ENCODE data around the gene VAT1L.
"Not testable (repeated sequence)": the region's sequence is repeated elsewhere in the genome, so short reads cannot be mapped to it uniquely, and the experiment has no call there.

The VAT1L gene

DNA sequence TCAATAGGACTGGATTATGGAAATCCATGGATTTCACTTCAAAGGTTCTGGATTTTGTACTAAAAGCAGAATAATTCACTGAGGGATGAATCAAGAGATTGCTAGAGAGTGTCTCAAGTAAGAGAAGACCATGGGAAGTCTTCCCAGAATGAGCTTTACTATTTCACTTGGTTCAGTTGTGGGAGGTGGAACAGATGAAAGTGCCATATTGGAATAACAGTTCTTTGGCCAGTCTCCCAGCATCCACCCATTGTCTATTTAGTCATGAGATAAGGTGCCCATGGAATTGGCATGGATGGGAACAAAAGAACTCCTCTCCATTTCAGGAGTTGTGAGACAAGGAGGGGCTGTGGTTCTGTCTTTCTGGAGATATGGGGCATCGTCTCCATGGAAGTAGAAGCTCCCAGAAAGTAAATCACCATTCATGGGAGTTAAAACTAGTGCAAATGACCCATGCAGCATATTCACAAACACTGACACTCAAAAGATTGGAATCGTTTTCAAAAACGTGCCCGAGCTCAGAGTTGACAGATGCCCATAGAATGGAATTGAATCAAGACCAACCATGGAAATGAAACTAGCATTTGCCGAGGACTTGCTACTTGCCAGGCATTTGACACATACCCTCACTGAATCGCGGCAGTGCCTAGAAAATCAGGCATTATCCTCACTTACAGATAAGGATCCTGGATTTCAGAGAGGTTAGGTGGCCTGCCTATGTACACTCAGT, 197.8 kb downstream of the VAT1L start:
- Histone ChIP-seq H3K36me3 (ENCODE audit: control insufficient read depth in 1 of 2, insufficient read depth in 2 of 2, low read length in 2 of 2) (no peaks in the 10 kb centered on the region), H3K9me3 (ENCODE audit: control insufficient read depth in 1 of 2, low read length in 2 of 2) (no peaks in the 10 kb centered on the region), H3K9ac (ENCODE audit: low read depth in 1 of 2, low read length in 2 of 2) (no peak overlapping the region), H3K27ac (ENCODE audit: low read depth, low read length) (no peak overlapping the region), H3K4me1 (ENCODE audit: control insufficient read depth in 1 of 2, insufficient read depth in 2 of 2, low read length in 2 of 2) (no peaks in the 10 kb centered on the region), H3K27me3 (ENCODE audit: control insufficient read depth in 1 of 2, insufficient read depth in 2 of 2, low read length in 2 of 2) (no peaks in the 10 kb centered on the region), H3K4me3 (ENCODE audit: low read depth in 1 of 2, low read length in 2 of 2) (no peak overlapping the region)

DNA sequence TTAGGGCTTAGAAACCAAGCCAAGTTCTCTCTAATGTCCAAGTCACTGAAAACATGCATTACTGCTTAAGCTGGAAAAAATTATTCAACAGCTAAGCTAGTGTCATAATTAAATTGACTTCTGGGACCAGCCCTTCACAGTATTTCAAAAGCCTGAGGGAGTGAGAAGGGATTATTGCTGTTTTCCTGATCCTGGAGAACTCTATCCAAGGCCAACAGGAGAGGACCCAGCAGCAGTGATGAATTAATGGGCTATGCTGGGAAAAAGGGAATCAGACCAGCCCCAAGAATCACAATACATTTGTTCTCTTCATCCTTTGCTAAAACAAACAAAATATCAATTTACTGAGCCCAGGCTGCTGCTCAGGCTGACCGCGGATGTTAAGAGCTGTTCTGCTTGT, 199.4 kb downstream of the VAT1L start:
- H3K9me3 ChIP-seq (ENCODE audit: control insufficient read depth in 1 of 2, low read length in 2 of 2) = no peaks in the 10 kb centered on the region
- no peaks in the 10 kb centered on the region for H3K36me3 ChIP-seq (ENCODE audit: control insufficient read depth in 1 of 2, insufficient read depth in 2 of 2, low read length in 2 of 2)
- no peak overlapping the region for H3K4me3 ChIP-seq (ENCODE audit: low read depth in 1 of 2, low read length in 2 of 2)
- no peaks in the 10 kb centered on the region for H3K27me3 ChIP-seq (ENCODE audit: control insufficient read depth in 1 of 2, insufficient read depth in 2 of 2, low read length in 2 of 2)
- H3K27ac ChIP-seq (ENCODE audit: low read depth, low read length) = no peak overlapping the region
- no peak overlapping the region for H3K9ac ChIP-seq (ENCODE audit: low read depth in 1 of 2, low read length in 2 of 2)
- H3K4me1 ChIP-seq (ENCODE audit: control insufficient read depth in 1 of 2, insufficient read depth in 2 of 2, low read length in 2 of 2) = no peaks in the 10 kb centered on the region

DNA sequence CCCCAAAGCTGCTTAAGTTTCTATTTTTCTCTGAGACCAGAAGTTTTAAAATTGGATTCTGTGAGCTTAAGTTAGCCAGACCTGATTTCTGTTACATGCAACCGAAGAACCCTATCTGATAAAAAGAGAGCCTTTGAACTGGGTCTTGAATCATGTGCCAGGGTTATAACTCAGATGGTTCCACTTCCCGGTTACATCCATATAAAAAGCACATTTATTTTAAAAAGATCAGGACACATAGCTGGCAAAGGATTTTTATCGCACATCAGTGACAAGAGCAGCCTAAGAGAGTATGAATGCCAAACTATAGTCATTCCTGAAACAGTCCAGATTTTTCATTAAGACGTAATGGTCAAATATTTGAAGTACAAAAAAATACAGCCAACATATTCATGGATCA, 201.5 kb downstream of the VAT1L start:
- no peak overlapping the region for H3K9ac ChIP-seq (ENCODE audit: low read depth in 1 of 2, low read length in 2 of 2)
- no peak overlapping the region for H3K4me3 ChIP-seq (ENCODE audit: low read depth in 1 of 2, low read length in 2 of 2)
- no peaks in the 10 kb centered on the region for H3K9me3 ChIP-seq (ENCODE audit: control insufficient read depth in 1 of 2, low read length in 2 of 2)
- H3K27me3 ChIP-seq (ENCODE audit: control insufficient read depth in 1 of 2, insufficient read depth in 2 of 2, low read length in 2 of 2) = no peaks in the 10 kb centered on the region
- no peak overlapping the region for H3K27ac ChIP-seq (ENCODE audit: low read depth, low read length)
- H3K36me3 ChIP-seq (ENCODE audit: control insufficient read depth in 1 of 2, insufficient read depth in 2 of 2, low read length in 2 of 2) = no peaks in the 10 kb centered on the region
- H3K4me1 ChIP-seq (ENCODE audit: control insufficient read depth in 1 of 2, insufficient read depth in 2 of 2, low read length in 2 of 2) = no peaks in the 10 kb centered on the region

DNA sequence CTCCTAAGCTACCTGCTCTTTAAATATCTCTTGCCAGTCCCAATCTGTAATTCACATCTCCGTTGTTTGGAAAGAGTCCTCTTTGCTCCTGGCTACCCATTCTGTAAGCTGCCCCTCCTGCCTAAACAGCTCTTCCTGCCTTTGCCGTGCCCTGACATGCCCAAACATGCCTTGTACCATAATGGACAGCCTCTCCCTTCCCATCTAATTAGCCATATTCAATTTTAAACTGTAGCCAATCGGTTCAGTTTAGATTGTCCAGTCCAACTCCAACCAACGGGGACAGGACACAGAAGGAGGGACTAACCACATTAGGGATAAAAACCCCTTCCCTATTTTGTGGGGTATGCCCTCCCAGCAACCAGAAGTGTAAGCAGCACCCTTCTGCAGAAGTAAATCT, 203.3 kb downstream of the VAT1L start:
- H3K36me3 ChIP-seq (ENCODE audit: control insufficient read depth in 1 of 2, insufficient read depth in 2 of 2, low read length in 2 of 2) = no peaks in the 10 kb centered on the region
- peaks cover 6 to 12% of the 10 kb centered on the region in 2 donors for H3K9me3 ChIP-seq (ENCODE audit: control insufficient read depth in 1 of 2, low read length in 2 of 2)
- no peak overlapping the region for H3K4me3 ChIP-seq (ENCODE audit: low read depth in 1 of 2, low read length in 2 of 2)
- no peaks in the 10 kb centered on the region for H3K27me3 ChIP-seq (ENCODE audit: control insufficient read depth in 1 of 2, insufficient read depth in 2 of 2, low read length in 2 of 2)
- H3K9ac ChIP-seq (ENCODE audit: low read depth in 1 of 2, low read length in 2 of 2) = no peak overlapping the region
- H3K4me1 ChIP-seq (ENCODE audit: control insufficient read depth in 1 of 2, insufficient read depth in 2 of 2, low read length in 2 of 2) = no peaks in the 10 kb centered on the region
- H3K27ac ChIP-seq (ENCODE audit: low read depth, low read length) = no peak overlapping the region

DNA sequence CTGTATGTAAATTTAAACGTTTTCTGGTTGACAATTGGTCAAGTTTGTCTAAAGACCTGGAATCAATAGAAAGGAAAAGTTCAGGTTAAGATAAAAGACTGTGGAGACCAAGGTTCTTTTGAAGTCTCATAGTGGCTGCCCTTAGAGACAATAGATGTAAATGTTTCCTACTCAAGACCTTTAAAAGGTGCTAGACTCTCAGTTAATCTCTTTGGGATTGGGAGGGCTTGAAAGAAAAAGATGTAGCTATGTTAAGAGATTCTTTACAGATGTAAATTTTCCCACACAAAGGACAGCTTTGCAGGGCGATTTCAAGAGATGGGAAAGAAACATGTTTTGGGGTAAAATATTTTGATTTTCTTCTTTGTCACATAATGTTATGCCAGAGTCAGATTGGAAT, 204.0 kb downstream of the VAT1L start:
- peaks cover 6 to 12% of the 10 kb centered on the region in 2 donors for H3K9me3 ChIP-seq (ENCODE audit: control insufficient read depth in 1 of 2, low read length in 2 of 2)
- not testable (repeated sequence) for H3K9ac ChIP-seq (ENCODE audit: low read depth in 1 of 2, low read length in 2 of 2); H3K36me3 ChIP-seq (ENCODE audit: control insufficient read depth in 1 of 2, insufficient read depth in 2 of 2, low read length in 2 of 2); H3K4me3 ChIP-seq (ENCODE audit: low read depth in 1 of 2, low read length in 2 of 2); H3K27ac ChIP-seq (ENCODE audit: low read depth, low read length); H3K27me3 ChIP-seq (ENCODE audit: control insufficient read depth in 1 of 2, insufficient read depth in 2 of 2, low read length in 2 of 2); H3K4me1 ChIP-seq (ENCODE audit: control insufficient read depth in 1 of 2, insufficient read depth in 2 of 2, low read length in 2 of 2)

DNA sequence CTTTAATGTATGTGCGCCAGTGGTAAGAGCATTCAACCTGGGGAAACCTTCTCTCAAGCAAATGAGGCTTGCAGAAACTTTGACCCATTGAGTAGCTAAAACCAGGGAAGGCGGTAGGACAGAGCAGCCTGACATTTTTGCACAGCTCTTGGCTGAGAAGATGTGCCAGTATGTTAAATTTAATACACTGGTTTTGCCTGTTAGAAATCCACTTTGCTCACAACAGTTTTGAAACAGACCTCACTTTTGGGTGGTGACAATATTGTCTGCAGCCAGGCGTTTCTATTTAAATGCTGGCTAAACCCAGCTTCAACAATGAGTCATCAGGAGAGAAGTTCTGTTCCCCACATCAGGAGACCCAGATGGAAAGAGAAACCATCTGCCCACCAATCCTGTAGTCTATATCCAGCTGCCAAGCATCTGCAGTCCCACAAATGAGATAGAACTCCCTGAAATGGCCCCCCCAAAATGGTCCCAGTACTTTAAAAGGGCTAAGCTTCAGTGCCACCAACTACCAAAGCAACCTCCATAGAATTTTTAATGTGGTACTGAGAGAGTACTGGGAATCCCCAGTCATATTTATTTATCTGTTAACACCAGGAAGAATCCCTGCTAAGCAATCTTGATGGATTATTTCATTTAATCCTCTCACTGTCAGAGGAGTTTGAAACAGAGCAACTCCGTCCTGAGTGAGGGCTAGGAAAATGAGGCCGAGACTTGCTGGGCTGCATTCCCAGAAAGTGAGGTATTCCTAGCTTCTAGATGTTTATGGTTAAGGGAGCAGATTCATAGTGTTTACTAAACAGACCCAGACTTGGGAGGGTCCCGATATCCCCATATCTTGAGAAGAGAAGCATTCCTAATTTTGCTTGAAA, 205.0 kb downstream of the VAT1L start:
- Histone ChIP-seq H3K4me1 (ENCODE audit: control insufficient read depth in 1 of 2, insufficient read depth in 2 of 2, low read length in 2 of 2) (no peaks in the 10 kb centered on the region), H3K4me3 (ENCODE audit: low read depth in 1 of 2, low read length in 2 of 2) (no peak overlapping the region), H3K9ac (ENCODE audit: low read depth in 1 of 2, low read length in 2 of 2) (no peak overlapping the region), H3K27me3 (ENCODE audit: control insufficient read depth in 1 of 2, insufficient read depth in 2 of 2, low read length in 2 of 2) (no peaks in the 10 kb centered on the region), H3K27ac (ENCODE audit: low read depth, low read length) (no peak overlapping the region), H3K36me3 (ENCODE audit: control insufficient read depth in 1 of 2, insufficient read depth in 2 of 2, low read length in 2 of 2) (no peaks in the 10 kb centered on the region), H3K9me3 (ENCODE audit: control insufficient read depth in 1 of 2, low read length in 2 of 2) (peaks cover 6 to 12% of the 10 kb centered on the region in 2 donors)

DNA sequence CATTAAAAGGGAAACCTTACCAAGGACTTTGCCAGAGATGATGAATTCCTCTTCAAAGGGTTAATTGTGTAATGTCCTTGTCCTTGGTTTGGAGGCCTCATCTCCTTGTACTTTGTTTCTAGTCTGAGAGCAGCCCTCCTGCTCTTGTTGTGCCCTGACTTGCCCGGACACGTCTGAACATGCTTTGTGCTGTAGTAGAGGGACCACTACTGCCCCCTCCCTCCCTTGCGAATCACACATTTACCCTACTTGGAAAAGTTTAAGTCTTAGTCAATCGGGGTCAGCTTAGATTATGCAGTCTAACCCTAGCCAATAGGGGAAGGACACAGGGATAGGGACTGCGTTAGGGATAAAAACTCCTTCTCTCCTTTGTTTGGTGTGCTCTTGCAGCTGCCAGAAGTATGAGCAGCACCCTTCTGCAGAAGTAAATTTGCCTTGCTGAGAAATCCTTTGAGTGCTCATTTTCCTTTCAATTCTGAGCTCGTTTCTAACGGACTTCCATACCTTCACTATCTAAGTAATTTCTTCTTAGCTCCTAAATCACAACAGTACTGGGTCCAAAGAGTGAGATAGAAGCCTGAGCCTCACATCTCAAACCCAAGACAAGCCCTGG, 207.6 kb downstream of the VAT1L start:
- Histone ChIP-seq H3K9me3 (ENCODE audit: control insufficient read depth in 1 of 2, low read length in 2 of 2) (peaks cover 6 to 12% of the 10 kb centered on the region in 2 donors), H3K27me3 (ENCODE audit: control insufficient read depth in 1 of 2, insufficient read depth in 2 of 2, low read length in 2 of 2) (no peaks in the 10 kb centered on the region), H3K4me3 (ENCODE audit: low read depth in 1 of 2, low read length in 2 of 2) (no peak overlapping the region), H3K27ac (ENCODE audit: low read depth, low read length) (no peak overlapping the region), H3K4me1 (ENCODE audit: control insufficient read depth in 1 of 2, insufficient read depth in 2 of 2, low read length in 2 of 2) (no peaks in the 10 kb centered on the region), H3K36me3 (ENCODE audit: control insufficient read depth in 1 of 2, insufficient read depth in 2 of 2, low read length in 2 of 2) (no peaks in the 10 kb centered on the region), H3K9ac (ENCODE audit: low read depth in 1 of 2, low read length in 2 of 2) (no peak overlapping the region)

DNA sequence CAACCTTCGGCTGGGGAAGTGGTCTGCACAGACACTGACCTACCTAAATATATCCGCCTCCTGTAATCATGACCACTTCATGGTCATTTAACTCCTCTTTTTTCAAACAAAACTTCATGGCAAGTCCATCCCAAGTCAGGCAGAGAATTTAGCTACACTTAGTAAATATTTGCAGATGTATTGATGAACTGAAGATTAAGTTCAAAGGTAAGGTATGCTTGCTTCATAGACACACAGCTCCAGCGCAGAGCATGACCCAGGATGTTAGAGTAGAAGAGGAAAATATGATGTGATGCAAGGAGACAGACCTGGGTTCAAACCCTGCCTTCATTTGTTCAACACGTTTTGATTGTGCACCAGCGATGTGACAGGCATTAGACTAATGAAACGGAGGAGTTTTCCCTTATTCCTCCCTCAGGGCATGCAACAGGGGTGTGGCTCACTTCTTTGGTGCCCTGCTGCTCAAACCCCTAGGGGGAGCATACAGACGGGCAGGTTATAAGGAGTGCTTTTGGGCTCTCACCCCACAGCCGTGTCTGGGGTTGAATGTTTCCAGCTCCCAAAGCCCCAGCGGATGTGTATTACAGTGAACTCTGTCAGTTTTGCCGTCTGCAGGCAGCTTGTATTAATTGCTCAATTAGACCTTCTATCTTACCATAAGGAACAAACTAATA, 210.1 kb downstream of the VAT1L start:
- H3K36me3 ChIP-seq (ENCODE audit: control insufficient read depth in 1 of 2, insufficient read depth in 2 of 2, low read length in 2 of 2) = no peaks in the 10 kb centered on the region
- H3K9me3 ChIP-seq (ENCODE audit: control insufficient read depth in 1 of 2, low read length in 2 of 2) = peaks cover 6 to 12% of the 10 kb centered on the region in 2 donors
- H3K27ac ChIP-seq (ENCODE audit: low read depth, low read length) = no peak overlapping the region
- H3K4me1 ChIP-seq (ENCODE audit: control insufficient read depth in 1 of 2, insufficient read depth in 2 of 2, low read length in 2 of 2) = no peaks in the 10 kb centered on the region
- no peak overlapping the region for H3K4me3 ChIP-seq (ENCODE audit: low read depth in 1 of 2, low read length in 2 of 2)
- H3K9ac ChIP-seq (ENCODE audit: low read depth in 1 of 2, low read length in 2 of 2) = no peak overlapping the region
- H3K27me3 ChIP-seq (ENCODE audit: control insufficient read depth in 1 of 2, insufficient read depth in 2 of 2, low read length in 2 of 2) = no peaks in the 10 kb centered on the region

DNA sequence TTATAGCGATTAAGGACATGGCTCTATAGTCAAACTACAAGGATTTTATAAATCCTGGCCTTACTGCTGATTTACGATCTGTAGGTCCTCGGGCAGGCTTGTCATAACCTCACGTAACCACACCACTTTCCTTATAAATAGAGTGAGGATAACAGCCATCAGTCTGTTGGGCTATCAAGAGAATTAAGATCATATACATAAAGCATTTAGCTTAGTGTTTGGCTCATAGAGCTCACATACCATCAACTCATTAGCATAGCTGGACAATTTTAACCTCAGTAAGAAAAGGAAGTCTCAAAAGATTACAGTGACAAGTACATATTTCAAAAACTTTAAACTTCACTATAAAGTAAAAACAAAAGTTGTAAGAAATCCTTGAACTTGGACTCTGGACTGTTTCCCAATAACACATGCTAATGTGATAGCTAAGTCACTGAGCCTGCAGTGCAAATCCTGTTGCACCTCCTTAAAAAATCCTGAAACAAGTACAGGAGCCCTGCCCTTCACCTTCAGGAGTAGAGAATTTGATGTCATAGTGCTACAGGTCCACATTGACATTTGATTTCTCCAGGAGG, 213.2 kb downstream of the VAT1L start:
- Histone ChIP-seq H3K27ac (ENCODE audit: low read depth, low read length) (no peak overlapping the region), H3K36me3 (ENCODE audit: control insufficient read depth in 1 of 2, insufficient read depth in 2 of 2, low read length in 2 of 2) (no peaks in the 10 kb centered on the region), H3K4me3 (ENCODE audit: low read depth in 1 of 2, low read length in 2 of 2) (no peak overlapping the region), H3K9ac (ENCODE audit: low read depth in 1 of 2, low read length in 2 of 2) (no peak overlapping the region), H3K4me1 (ENCODE audit: control insufficient read depth in 1 of 2, insufficient read depth in 2 of 2, low read length in 2 of 2) (no peaks in the 10 kb centered on the region), H3K9me3 (ENCODE audit: control insufficient read depth in 1 of 2, low read length in 2 of 2) (no peaks in the 10 kb centered on the region), H3K27me3 (ENCODE audit: control insufficient read depth in 1 of 2, insufficient read depth in 2 of 2, low read length in 2 of 2) (no peaks in the 10 kb centered on the region)

Data from duodenal mucosa (tissue), 2 donors.